Measurements from ENCODE around the gene FYCO1.
A peak's percentile ranks its signal among the peaks of the same experiment; 100 is the strongest.

FYCO1 gene

DNA sequence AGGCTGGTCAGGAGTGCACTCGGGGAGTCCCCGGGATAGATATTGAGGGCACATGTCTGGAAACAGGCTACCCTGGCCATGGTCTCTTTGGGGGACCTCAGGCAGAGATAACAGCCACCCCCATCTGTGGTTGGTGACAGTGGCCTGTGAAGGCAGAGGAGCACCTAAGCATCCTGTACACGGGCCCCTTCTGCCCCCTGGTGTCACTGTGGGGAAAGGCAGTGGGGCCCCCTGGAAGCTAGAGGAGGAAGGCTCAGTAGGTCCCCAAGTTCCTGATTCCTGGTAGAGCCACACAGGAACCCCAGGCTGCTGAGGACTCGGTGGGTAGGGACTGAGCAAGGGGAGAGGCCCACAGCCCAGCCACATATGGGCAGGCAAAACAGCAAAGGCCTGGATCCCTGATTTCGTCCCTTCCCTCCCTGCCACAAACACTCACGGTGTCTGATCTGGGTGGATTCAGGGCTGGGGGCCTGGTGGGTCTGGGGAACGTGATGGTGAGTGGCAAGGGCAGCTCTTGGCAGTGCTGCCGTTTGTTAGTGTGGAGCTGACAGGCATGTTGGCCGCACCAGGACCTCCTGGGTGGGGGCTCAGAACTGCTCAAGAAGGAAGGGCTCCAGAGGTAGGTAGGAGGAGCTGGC lies 66.5 kb downstream of the FYCO1 start:
- Histone ChIP-seq H3K79me2 (ENCODE audit: insufficient read depth, low read length) (peaks cover 52% of the 10 kb centered on the region), H4K20me1 (ENCODE audit: insufficient read depth, low read length) (no peaks in the 10 kb centered on the region), H3K4me2 (ENCODE audit: insufficient read depth, low read length) (no peak overlapping the region), H3K27me3 (ENCODE audit: insufficient read depth, low read length, poor library complexity) (no peaks in the 10 kb centered on the region), H3K4me1 (ENCODE audit: insufficient read depth, low read length) (peaks cover 29% of the 10 kb centered on the region), H3K36me3 (ENCODE audit: insufficient read depth, low read length) (peaks cover 92% of the 10 kb centered on the region), H2AFZ (ENCODE audit: low read depth, low read length) (no peak overlapping the region), H3K9me3 (ENCODE audit: insufficient read depth, low read length, severe bottlenecking) (no peaks in the 10 kb centered on the region), H3K4me3 (ENCODE audit: low read depth in 1 of 2, low read length in 2 of 2) (no peak overlapping the region), H3K27ac (ENCODE audit: low read length) (peak overlapping the region; percentile 74), H3K9ac (ENCODE audit: low read depth, low read length) (peak overlapping the region; percentile 21; the same call in 1 of the 2 replicates)
- TF ChIP-seq, protein P1, sequence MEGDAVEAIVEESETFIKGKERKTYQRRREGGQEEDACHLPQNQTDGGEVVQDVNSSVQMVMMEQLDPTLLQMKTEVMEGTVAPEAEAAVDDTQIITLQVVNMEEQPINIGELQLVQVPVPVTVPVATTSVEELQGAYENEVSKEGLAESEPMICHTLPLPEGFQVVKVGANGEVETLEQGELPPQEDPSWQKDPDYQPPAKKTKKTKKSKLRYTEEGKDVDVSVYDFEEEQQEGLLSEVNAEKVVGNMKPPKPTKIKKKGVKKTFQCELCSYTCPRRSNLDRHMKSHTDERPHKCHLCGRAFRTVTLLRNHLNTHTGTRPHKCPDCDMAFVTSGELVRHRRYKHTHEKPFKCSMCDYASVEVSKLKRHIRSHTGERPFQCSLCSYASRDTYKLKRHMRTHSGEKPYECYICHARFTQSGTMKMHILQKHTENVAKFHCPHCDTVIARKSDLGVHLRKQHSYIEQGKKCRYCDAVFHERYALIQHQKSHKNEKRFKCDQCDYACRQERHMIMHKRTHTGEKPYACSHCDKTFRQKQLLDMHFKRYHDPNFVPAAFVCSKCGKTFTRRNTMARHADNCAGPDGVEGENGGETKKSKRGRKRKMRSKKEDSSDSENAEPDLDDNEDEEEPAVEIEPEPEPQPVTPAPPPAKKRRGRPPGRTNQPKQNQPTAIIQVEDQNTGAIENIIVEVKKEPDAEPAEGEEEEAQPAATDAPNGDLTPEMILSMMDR (IDR thresholded peaks at IDR 0.05; ENCODE audit: borderline replicate concordance, extremely low read depth, low read length, poor library complexity, severe bottlenecking): peak; percentile 98
- TF ChIP-seq EZH2 (IDR thresholded peaks at IDR 0.05; ENCODE audit: borderline replicate concordance, low read depth, low read length, severe bottlenecking): no peak
- DNase-seq (peak; percentile 81), ATAC-seq (ENCODE audit: insufficient read depth, low read depth) (peak; percentile 95)

DNA sequence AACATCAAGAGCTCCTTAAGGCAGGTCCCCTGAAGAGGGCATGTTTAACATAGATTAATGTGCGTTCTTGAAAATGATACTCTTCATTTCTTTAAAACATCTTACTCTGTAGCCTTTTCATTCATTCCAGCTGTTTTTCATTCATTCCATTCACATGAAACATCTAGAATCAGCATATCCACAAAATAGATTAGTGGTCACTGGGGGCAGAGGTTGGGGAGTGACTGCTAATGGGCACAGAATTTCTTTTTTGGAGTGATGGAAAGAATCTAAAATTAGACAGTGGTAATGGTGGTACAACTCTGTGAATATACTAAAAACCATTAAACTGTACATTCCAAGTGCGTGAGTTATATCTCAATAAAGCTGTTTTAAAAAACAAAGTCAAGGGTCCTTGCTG lies 67.7 kb downstream of the FYCO1 start:
- no peak for TF ChIP-seq EZH2 (IDR thresholded peaks at IDR 0.05; ENCODE audit: borderline replicate concordance, low read depth, low read length, severe bottlenecking)
- TF ChIP-seq, protein P1 (IDR thresholded peaks at IDR 0.05; ENCODE audit: borderline replicate concordance, extremely low read depth, low read length, poor library complexity, severe bottlenecking): no peak
- no peak for DNase-seq
- Histone ChIP-seq H3K27me3 (ENCODE audit: insufficient read depth, low read length, poor library complexity) (no peaks in the 10 kb centered on the region), H3K27ac (ENCODE audit: low read length) (peak overlapping the region; percentile 74), H3K4me2 (ENCODE audit: insufficient read depth, low read length) (no peak overlapping the region), H3K79me2 (ENCODE audit: insufficient read depth, low read length) (peaks cover 64% of the 10 kb centered on the region), H3K4me3 (ENCODE audit: low read depth in 1 of 2, low read length in 2 of 2) (no peak overlapping the region), H3K9ac (ENCODE audit: low read depth, low read length) (peak overlapping the region; percentile 21; the same call in 1 of the 2 replicates), H3K9me3 (ENCODE audit: insufficient read depth, low read length, severe bottlenecking) (no peaks in the 10 kb centered on the region), H3K36me3 (ENCODE audit: insufficient read depth, low read length) (peaks cover 92% of the 10 kb centered on the region), H3K4me1 (ENCODE audit: insufficient read depth, low read length) (peaks cover 32% of the 10 kb centered on the region), H2AFZ (ENCODE audit: low read depth, low read length) (no peak overlapping the region), H4K20me1 (ENCODE audit: insufficient read depth, low read length) (no peaks in the 10 kb centered on the region)
- no peak for ATAC-seq (ENCODE audit: insufficient read depth, low read depth)

DNA sequence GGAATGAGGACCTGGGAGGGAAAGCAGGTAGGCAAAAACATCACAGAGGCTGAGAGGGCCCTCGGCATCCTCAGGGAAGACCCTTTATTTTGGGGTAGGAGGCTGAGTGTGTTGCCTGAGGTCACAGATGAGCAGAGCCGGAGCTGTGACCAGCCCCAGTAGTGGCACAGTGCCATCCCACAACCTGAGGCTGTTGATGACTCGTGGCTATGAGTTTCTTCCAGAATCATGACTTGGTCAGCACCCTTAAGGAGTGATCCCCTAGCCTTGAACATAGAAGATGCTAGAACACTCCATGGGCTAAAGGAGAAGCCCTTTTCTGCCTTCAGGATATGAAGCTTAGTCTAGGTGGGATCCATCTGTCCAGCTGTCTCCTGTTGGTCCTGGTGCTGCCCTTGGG lies 71.9 kb downstream of the FYCO1 start:
- H3K79me2 ChIP-seq (ENCODE audit: insufficient read depth, low read length): peaks cover 96% of the 10 kb centered on the region

More for the DNA sequence above, 71.9 kb downstream of the FYCO1 start:
- TF ChIP-seq, protein P1 (IDR thresholded peaks at IDR 0.05; ENCODE audit: borderline replicate concordance, extremely low read depth, low read length, poor library complexity, severe bottlenecking): no peak
- Histone ChIP-seq H3K4me2 (ENCODE audit: insufficient read depth, low read length) (no peak overlapping the region), H4K20me1 (ENCODE audit: insufficient read depth, low read length) (no peaks in the 10 kb centered on the region), H3K9me3 (ENCODE audit: insufficient read depth, low read length, severe bottlenecking) (no peaks in the 10 kb centered on the region), H2AFZ (ENCODE audit: low read depth, low read length) (no peak overlapping the region), H3K27me3 (ENCODE audit: insufficient read depth, low read length, poor library complexity) (no peaks in the 10 kb centered on the region), H3K4me1 (ENCODE audit: insufficient read depth, low read length) (peaks cover 64% of the 10 kb centered on the region), H3K36me3 (ENCODE audit: insufficient read depth, low read length) (peaks cover 91% of the 10 kb centered on the region), H3K4me3 (ENCODE audit: low read depth in 1 of 2, low read length in 2 of 2) (no peak overlapping the region), H3K27ac (ENCODE audit: low read length) (peak overlapping the region; percentile 99), H3K9ac (ENCODE audit: low read depth, low read length) (no peak overlapping the region)
- DNase-seq (no peak), ATAC-seq (ENCODE audit: insufficient read depth, low read depth) (no peak)

Measured in DND-41 (cell line).